Common myeloid progenitor, CD34-positive (primary cell): ENCODE measurements around the gene ZBTB14.

Experiments
- CTCF ChIA-PET: fragments of 350-600 bp; sonication (Branson Sonifier 250); formaldehyde crosslinking; loops from one replicate; lab custom pipeline; 2021; ENCODE audit warnings: antibody characterized with exemption; lab: Charles Lee
- POLR2A ChIA-PET: fragments of 350-600 bp; sonication (Branson Sonifier 250); formaldehyde crosslinking; loops from one replicate; lab custom pipeline; 2021; ENCODE audit warnings: antibody characterized with exemption; lab: Charles Lee
- DNase-seq, 3 donors: peaks; one replicate each; pipeline versions ENCODE4 v3.0.0 to v3.0.0-alpha.2; 2013
- H3K27ac ChIP-seq, 2 experiments: 1 replicate in 1 of 2; 2 replicates in 1 of 2; pipeline ENCODE4 v1.7.0; 2013; ENCODE audit warnings: inconsistent platforms in 2 of 2, low read length in 2 of 2, mild to moderate bottlenecking in 2 of 2, low read depth in 1 of 2, moderate library complexity in 1 of 2; ENCODE audit not compliant: severe bottlenecking in 2 of 2, insufficient read depth in 1 of 2, poor library complexity in 1 of 2
- H3K27me3 ChIP-seq, 5 experiments: replicated peaks in 2 of 5; 1 replicate in 3 of 5; 2 replicates in 2 of 5; pipeline versions ENCODE4 v1.6.1 to v1.7.0; 2013; ENCODE audit warnings: low read length in 4 of 5, mild to moderate bottlenecking in 2 of 5, moderate library complexity in 2 of 5, inconsistent platforms in 1 of 5; ENCODE audit not compliant: insufficient read depth in 5 of 5, control insufficient read depth in 4 of 5
- H3K36me3 ChIP-seq, 4 experiments: 1 replicate in 2 of 4; 2 replicates in 2 of 4; pipeline versions ENCODE4 v1.6.1 to v1.7.0; 2013; ENCODE audit warnings: low read length in 3 of 4, control low read depth in 1 of 4, mild to moderate bottlenecking in 1 of 4; ENCODE audit not compliant: control insufficient read depth in 4 of 4, insufficient read depth in 4 of 4
- H3K4me1 ChIP-seq, 4 experiments: 1 replicate in 3 of 4; 2 replicates in 1 of 4; pipeline versions ENCODE4 v1.6.1 to v1.7.1; 2013; ENCODE audit warnings: low read length in 3 of 4, mild to moderate bottlenecking in 3 of 4, control low read depth in 1 of 4, inconsistent platforms in 1 of 4, moderate library complexity in 1 of 4; ENCODE audit not compliant: control insufficient read depth in 4 of 4, insufficient read depth in 4 of 4; ENCODE audit errors: control extremely low read depth in 1 of 4
- H3K4me3 ChIP-seq, 7 experiments: 1 replicate in 4 of 7; 2 replicates in 3 of 7; pipeline versions ENCODE4 v1.5.1 to v1.7.0; 2013; ENCODE audit warnings: mild to moderate bottlenecking in 7 of 7, low read length in 6 of 7, moderate library complexity in 6 of 7, inconsistent platforms in 2 of 7, low read depth in 2 of 7, control low read depth in 1 of 7; ENCODE audit not compliant: insufficient read depth in 4 of 7, control insufficient read depth in 1 of 7; ENCODE audit errors: extremely low read depth in 1 of 7
- H3K9me3 ChIP-seq, 5 experiments: 1 replicate in 4 of 5; 2 replicates in 1 of 5; pipeline versions ENCODE4 v1.6.1 to v1.7.1; 2013; ENCODE audit warnings: low read length in 4 of 5, mild to moderate bottlenecking in 2 of 5, inconsistent platforms in 1 of 5, low read depth in 1 of 5, moderate library complexity in 1 of 5; ENCODE audit not compliant: control insufficient read depth in 4 of 5, insufficient read depth in 2 of 5; ENCODE audit errors: control extremely low read depth in 1 of 5
- WGBS: methylation state at CpG from one replicate; pipeline ENCODE4 v1.1.5; 2013; ENCODE audit not compliant: insufficient coverage; 5-methylcytosine and 5-hydroxymethylcytosine counted together

Gene ZBTB14

GRCh38 chr18:5239447-5239846, 56.1 kb downstream of the ZBTB14 start:
- no CpG with 5 or more reads among the region's 4 CpGs for WGBS
- peak overlapping the region in 1 of 2 experiments; percentile 22 for H3K27ac ChIP-seq
- peaks cover 0 to under 1% (median 0%) of the 10 kb centered on the region in 5 experiments for H3K9me3 ChIP-seq
- peak overlapping the region in 4 of 7 experiments; percentile 83 to 89 (median 88) for H3K4me3 ChIP-seq
- POLR2A ChIA-PET: no interaction called here
- H3K4me1 ChIP-seq: peaks cover 17 to 24% (median 19%) of the 10 kb centered on the region in 4 experiments
- DNase-seq: no peak
- peaks cover 0 to 30% (median 12%) of the 10 kb centered on the region in 4 experiments for H3K36me3 ChIP-seq
- CTCF ChIA-PET: interaction anchor here (4.0 kb wide), 1 partner anchor 55 kb away, joined by 14 read pairs; no protein-coding TSS in a partner anchor
- H3K27me3 ChIP-seq: no peaks in the 10 kb centered on the region
